Measurements from ENCODE around the gene MAN1B1. TPM values are rescaled to one million over a fixed set of nuclear protein-coding genes. Genes with fewer than 3 reads are reported as not detected.

MAN1B1 gene
- total RNA-seq, 4 donors from 2014 or later, result 52.1 to 99.2 (median 63.1) TPM

GRCh38 chr9:137084526-137084925 is 2.3 kb upstream of the MAN1B1 start:
- peaks cover 69% of the 10 kb centered on the region for H3K4me1 ChIP-seq
- no peak overlapping the region for H3K4me3 ChIP-seq
- H3K9me3 ChIP-seq, result no peaks in the 10 kb centered on the region
- TF ChIP-seq EP300 (IDR thresholded peaks at IDR 0.05), result no peak
- TF ChIP-seq POLR2AphosphoS5 (IDR thresholded peaks at IDR 0.05), result no peak
- TF ChIP-seq POLR2A (IDR thresholded peaks at IDR 0.05), result no peak
- TF ChIP-seq CTCF (IDR thresholded peaks at IDR 0.05), result no peak
- H3K27ac ChIP-seq, result peak overlapping the region; percentile 96
- peaks cover 35% of the 10 kb centered on the region for H3K36me3 ChIP-seq
- no peak for DNase-seq (ENCODE audit: low spot score in 2 of 2)
- H3K27me3 ChIP-seq, result no peaks in the 10 kb centered on the region
- WGBS, result 24% methylated on average over 8 of the region's 9 CpGs

DNA sequence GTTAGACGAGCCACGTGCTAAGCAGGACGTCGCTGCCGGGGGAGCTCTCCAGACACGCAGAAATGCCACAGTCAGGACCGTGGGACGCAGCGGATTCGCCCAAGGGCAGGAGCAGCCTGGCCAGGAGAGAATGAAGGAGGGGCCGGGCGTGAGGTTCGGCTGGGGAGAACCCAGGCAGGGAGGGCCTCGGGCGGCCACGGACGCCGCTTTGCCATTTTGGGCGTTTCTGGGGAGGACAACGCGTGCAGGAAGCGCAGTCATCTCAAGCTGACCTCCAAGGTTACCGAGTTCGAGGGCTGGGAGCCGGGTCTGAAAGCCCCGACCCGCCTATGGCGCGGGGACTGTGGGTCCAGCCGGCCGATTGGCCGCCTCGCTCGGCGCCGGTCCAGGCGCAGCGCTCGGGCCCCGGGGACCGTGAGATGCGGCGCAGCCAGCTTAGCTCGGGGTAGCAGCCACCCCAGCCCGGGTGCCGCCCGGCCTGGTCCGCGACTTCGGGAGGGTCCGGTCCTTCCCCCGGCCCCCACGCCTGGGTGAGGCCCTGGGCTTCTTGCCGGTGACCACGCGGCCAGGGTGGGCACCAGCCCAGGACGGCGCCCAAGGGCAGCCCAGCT is 760 bp upstream of the MAN1B1 start:
- peaks cover 32% of the 10 kb centered on the region for H3K36me3 ChIP-seq
- no peaks in the 10 kb centered on the region for H3K27me3 ChIP-seq
- H3K4me1 ChIP-seq, result peaks cover 72% of the 10 kb centered on the region
- peak overlapping the region; percentile 83 for H3K4me3 ChIP-seq
- peak; percentile 85 to 86 for DNase-seq (ENCODE audit: low spot score in 2 of 2)
- no peaks in the 10 kb centered on the region for H3K9me3 ChIP-seq
- H3K27ac ChIP-seq, result peak overlapping the region; percentile 96
- no peak for TF ChIP-seq POLR2AphosphoS5 (IDR thresholded peaks at IDR 0.05)
- 0% methylated on average over 11 of the region's 58 CpGs for WGBS

- Histone ChIP-seq H3K27me3 (no peaks in the 10 kb centered on the region), H3K27ac (peak overlapping the region; percentile 96), H3K4me1 (peaks cover 72% of the 10 kb centered on the region), H3K9me3 (no peaks in the 10 kb centered on the region), H3K4me3 (peak overlapping the region; percentile 83), H3K36me3 (peaks cover 33% of the 10 kb centered on the region)
- DNase-seq (ENCODE audit: low spot score in 2 of 2), result peak; percentile 72 to 80
- TF ChIP-seq POLR2A (IDR thresholded peaks at IDR 0.05) (no peak), POLR2AphosphoS5 (IDR thresholded peaks at IDR 0.05) (no peak), CTCF (IDR thresholded peaks at IDR 0.05) (no peak), EP300 (IDR thresholded peaks at IDR 0.05) (no peak)
- 11% methylated on average over 17 of the region's 22 CpGs for whole genome bisulfite sequencing
These were observed 682 bp downstream of the MAN1B1 start for GRCh38 chr9:137087409-137087925.

- Histone ChIP-seq H3K4me3 (no peak overlapping the region), H3K27me3 (no peaks in the 10 kb centered on the region), H3K36me3 (peaks cover 33% of the 10 kb centered on the region), H3K27ac (no peak overlapping the region), H3K9me3 (no peaks in the 10 kb centered on the region), H3K4me1 (peaks cover 65% of the 10 kb centered on the region)
- TF ChIP-seq POLR2AphosphoS5 (IDR thresholded peaks at IDR 0.05) (no peak), CTCF (IDR thresholded peaks at IDR 0.05) (no peak)
- DNase-seq (ENCODE audit: low spot score in 2 of 2), result no peak
- 68% methylated on average over 5 of the region's 5 CpGs for WGBS
These were observed 1.3 kb downstream of the MAN1B1 start for GRCh38 chr9:137088121-137088520.

- peak in 1 of 2 donors; percentile 59 for DNase-seq (ENCODE audit: low spot score in 2 of 2)
- Histone ChIP-seq H3K27me3 (no peaks in the 10 kb centered on the region), H3K9me3 (no peaks in the 10 kb centered on the region), H3K36me3 (peaks cover 36% of the 10 kb centered on the region), H3K4me1 (peaks cover 53% of the 10 kb centered on the region), H3K4me3 (no peak overlapping the region), H3K27ac (peak overlapping the region; percentile 40)
- WGBS, result 53% methylated on average over 11 of the region's 11 CpGs
- TF ChIP-seq CTCF (IDR thresholded peaks at IDR 0.05), result no peak
These were observed 2.6 kb downstream of the MAN1B1 start for GRCh38 chr9:137089232-137089947.
